ENCODE data around the gene CEP89.

DNA sequence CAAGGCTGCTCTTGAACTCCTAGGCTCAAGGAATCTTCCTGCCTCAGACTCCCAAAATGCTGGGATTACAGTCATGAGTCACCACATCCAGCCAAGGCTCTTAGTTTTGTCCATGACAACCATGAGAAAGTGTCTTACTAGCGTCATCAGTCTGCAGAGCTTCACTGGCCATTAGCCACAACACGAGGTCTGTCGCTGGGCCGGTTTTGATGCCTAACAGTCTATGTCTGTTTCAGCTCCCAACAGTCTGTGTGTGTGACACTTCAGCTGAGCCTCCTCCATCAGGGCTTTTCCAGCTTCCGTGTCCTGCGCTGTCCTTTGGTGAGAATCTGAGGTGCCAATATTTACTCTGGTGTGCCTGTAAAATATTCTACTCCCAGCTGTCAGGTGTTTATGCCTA is 47.6 kb downstream of the CEP89 start:
- no peak for TF ChIP-seq CTCF (IDR thresholded peaks at IDR 0.05; ENCODE audit: low read length)
- no peak for TF ChIP-seq EZH2phosphoT487 (IDR thresholded peaks at IDR 0.05; ENCODE audit: low read length)
